ENCODE data around the gene EPB41L1.

EPB41L1 gene

GRCh38 chr20:36155991-36156390 lies 1.5 kb downstream of the EPB41L1 start:
- DNase-seq = no peak

- DNase-seq = no peak
Observed at GRCh38 chr20:36157610-36158009, 3.1 kb downstream of the EPB41L1 start.

GRCh38 chr20:36158160-36158741 lies 3.7 kb downstream of the EPB41L1 start:
- DNase-seq = no peak

- no peak for DNase-seq
Observed at GRCh38 chr20:36159833-36160232, 5.3 kb downstream of the EPB41L1 start.

- DNase-seq = no peak
Observed at GRCh38 chr20:36162272-36162966, 7.9 kb downstream of the EPB41L1 start.

- no peak for DNase-seq
Observed at GRCh38 chr20:36167902-36168503, 13.5 kb downstream of the EPB41L1 start.

- no peak for DNase-seq
Observed at GRCh38 chr20:36170542-36171215, 16.1 kb downstream of the EPB41L1 start.

GRCh38 chr20:36173451-36173933 lies 19.0 kb downstream of the EPB41L1 start:
- no peak for DNase-seq

GRCh38 chr20:36175016-36175415 lies 20.5 kb downstream of the EPB41L1 start:
- no peak for DNase-seq

- DNase-seq = no peak
Observed at GRCh38 chr20:36175475-36175995, 21.0 kb downstream of the EPB41L1 start.

GRCh38 chr20:36177716-36178115 lies 23.2 kb downstream of the EPB41L1 start:
- no peak for DNase-seq

GRCh38 chr20:36179170-36179945 lies 24.8 kb downstream of the EPB41L1 start:
- no peak for DNase-seq

- DNase-seq = no peak
Observed at GRCh38 chr20:36180323-36180722, 25.8 kb downstream of the EPB41L1 start.

GRCh38 chr20:36181934-36182603 lies 27.5 kb downstream of the EPB41L1 start:
- no peak for DNase-seq

- DNase-seq = no peak
Observed at GRCh38 chr20:36182604-36183154, 28.1 kb downstream of the EPB41L1 start.

GRCh38 chr20:36183155-36183944 lies 28.8 kb downstream of the EPB41L1 start:
- no peak for DNase-seq

GRCh38 chr20:36184816-36185776 lies 30.6 kb downstream of the EPB41L1 start:
- no peak for DNase-seq

GRCh38 chr20:36193977-36194712 lies 39.6 kb downstream of the EPB41L1 start:
- DNase-seq = no peak

GRCh38 chr20:36196676-36197075 lies 42.1 kb downstream of the EPB41L1 start:
- no peak for DNase-seq
